HG02623 (cell line): ENCODE measurements around the gene GNB1.

ENCODE experiments used
- ATAC-seq: cut with Tn5 transposase; IDR thresholded peaks from one replicate; pipeline ENCODE4 v1.9.1; 2021; ENCODE audit warnings: moderate library complexity; ENCODE audit not compliant: unreplicated experiment

The GNB1 gene

DNA sequence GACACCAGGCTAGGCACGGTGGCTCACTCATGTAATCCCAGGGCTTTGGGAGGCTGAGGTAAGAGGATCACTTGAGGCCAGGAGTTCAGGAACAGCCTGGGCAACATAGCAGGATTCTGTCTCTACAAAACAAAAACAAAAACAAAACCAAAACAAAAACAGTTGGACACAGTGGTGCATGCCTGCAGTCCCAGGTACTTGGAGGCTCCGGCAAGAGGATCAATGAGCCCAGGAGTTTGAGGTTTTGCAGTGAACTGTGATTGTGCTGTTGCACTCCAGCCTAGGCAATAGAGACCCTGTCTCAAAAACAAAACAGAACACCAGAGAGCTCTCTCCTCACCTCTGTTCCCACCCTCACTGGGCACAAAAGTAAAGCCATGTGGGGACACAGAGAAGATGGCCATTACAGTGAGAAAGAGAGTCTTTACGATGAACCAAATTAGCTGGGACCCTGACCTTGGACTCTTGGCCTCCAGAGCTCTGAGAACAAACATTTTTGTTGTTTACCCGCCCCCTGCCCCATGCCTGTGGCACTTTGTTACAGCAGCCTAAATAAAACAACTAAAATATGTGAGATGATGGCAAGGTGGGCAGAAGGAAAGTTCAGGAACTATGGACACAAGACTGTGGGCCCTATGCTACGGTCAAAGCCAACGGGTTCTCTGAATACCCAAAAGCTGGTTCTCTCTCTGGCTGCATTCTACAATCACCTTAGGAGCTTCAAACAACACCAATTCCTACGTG is 122.5 kb downstream of the GNB1 start:
- ATAC-seq = no peak

DNA sequence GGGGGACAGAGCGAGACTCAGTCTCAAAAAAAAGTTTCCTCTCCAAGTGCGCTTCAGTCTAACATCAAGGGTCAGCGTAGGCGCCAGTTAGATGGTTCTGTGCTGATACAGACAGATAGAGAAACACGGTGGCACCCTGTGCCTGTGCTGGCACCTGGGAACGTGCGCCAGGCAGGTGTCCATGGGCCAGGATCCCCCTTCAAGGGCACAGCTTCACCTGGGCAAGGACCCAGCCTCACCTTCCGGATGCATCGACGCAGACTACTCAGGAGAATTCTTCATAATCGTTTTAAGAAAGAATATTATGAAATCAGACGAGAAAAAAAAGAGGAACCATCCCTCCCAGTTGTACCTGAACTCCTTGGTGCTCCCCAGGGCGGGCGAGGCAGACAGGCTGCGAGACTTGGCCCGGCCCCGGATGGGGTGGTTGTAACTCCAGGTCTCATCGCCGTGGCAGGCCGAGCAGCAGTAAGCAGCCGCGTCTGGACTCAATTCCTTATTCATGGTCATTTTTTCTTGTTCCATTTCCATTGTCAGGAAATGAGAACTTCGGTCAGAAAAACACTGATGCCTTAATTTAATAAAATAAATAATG is 125.9 kb downstream of the GNB1 start:
- ATAC-seq = no peak

DNA sequence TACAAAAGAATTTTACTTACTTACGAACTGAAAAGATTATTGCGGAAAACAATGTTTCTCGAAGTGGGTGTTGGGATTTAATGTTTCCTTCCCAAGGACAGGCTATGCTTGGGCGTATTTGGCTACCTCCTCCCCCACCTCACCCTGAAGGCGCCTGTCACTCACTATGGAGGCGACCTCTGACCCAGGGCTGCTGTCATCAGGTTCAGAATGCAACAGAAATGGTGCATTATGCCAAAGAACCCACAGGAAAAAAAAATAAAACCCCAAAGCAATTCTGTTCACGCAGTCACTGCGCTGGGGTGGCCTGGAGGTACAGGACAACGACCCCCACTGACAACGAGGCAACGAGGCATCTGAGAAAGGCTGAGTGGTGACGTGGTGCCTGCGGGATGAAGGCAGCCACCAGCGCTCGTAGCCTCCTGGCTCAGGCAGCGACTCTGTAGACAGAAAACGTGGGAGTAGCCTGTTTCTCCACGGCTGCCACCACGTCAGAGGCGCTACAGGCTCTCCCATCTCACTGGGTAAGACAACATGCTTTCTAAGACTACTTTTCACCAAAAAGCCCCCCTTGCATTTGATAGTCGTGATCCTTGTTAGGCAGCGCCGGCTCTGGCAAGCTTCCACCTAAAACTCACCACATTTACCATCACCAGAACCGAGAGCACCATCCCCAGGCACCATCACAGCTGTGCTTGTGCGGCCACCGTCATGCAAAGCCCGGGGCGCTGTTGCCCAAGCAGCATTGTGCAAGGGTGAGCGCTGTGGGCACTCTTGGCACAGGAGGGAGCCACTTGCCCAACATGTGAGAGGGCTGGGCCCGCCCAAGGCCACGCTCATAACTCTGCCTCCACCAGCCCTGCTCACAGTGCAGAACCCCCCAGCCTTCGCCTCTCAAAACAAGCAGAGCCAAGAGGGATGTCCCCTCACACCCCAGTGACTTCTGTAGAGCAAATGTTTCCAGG is 126.9 kb downstream of the GNB1 start:
- ATAC-seq = no peak

DNA sequence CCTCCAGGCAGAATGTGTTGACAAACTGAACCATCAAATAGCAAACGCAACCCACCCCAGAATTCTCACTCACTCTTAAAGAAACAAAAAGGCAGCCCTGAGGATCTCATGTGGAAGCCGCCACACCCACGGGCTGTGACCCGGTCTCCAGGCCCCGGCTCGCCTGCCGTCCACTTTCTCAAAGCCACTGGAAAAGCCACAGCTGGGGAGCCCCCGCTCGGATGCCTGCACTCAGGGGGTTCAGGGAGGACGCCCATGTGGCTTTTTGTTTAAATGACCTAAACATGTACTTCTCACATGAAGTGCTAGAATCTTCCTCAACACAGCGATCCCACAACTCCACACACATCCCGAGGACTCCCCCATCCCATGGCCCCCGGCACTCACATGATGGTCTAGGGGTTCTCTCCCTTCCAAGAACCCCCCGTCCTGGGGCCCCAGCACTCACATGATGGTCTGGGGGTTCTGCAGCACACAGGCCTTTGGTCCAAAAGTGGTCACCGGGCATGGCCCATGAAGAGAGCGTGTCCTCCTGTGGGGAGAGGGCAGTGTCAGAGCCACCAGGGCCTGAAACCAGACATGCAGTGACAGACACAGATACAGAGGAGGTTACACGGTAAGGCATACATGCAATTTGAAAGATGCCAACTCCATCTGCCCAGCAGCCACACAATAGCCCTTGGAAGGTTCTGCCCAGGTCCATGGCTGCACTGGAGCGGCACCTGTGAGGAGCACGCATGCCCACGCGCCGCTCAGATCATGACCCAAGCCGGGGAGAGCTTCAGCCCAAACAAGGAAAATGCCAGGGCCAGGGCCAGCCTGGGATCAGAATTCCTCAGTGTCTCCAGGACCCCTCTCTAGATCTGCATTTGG is 129.1 kb downstream of the GNB1 start:
- ATAC-seq = no peak

DNA sequence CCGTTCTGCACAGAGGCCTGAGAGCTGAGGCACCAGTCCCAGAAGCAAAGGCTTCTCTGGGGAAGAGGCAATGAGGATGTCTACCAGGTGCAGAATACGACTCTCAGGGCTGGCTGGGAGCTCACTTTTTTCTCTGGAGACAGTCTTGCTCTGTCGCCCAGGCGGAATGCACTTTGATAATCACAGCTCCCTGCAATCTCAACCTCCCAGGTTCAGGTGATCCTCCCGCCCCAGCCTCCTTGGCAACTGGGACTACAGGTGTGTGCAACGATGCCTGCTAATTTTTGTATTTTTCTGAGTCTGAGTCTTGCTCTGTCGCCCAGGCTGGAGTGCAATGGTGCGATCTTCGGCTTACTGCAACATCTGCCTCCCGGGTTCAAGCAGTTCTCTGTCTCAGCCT is 130.2 kb downstream of the GNB1 start:
- no peak for ATAC-seq

DNA sequence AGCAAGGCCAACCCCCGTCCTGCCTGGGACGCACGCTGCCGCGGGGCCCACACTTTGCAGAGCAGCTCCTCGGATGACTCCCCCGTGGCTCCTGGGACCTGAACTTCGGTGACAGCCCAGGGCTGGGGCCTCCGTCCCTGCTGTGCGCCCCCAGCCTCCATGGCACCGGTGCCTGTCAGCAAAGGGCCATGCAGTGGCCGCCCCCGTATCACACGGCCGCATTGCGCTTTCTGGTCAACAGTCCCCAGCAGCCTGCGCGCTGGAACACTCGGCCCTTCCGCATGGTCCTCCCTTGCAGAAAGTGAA is 130.6 kb downstream of the GNB1 start:
- ATAC-seq = no peak

DNA sequence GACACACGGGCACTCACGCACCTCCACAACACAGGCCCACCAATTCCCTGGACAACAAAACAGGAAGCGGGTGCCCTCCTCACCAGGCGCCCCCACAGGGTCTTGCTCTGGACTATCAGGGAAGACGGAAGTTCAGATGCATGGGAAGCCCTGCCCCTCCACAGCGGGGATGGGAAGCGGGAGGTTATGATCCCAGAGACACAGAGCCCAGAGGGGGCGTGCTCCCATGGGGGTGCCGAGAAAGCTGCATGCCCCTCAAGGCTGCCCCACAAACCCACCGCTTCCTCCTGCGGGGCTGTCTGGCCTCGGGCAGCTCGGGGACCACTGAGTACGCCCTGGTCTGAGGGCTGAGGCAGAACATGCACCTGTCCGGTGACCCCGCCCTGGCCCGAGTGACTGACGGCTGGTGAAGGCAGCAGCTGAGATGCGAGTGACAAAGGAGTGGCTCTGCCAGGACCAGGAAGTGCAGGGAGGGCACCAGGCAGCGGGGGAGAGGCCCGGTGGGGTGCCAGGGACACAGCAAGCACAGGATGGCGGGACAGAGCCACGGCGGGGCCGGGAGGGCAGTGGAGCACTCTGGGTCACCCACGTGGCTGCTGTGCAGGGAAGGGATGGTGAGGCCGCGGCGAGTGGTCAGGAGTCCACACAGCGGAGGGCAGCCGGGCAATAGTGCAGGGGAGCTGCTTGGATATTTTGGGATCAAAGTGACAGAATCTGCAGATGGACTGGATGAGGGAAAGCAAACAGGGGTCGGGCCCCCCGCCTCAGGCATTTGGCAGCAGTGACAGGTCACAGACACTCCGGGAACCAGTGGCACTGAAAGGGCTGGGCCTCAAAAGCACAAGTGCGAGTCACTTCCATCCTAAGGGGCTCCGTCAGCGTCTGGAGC is 131.2 kb downstream of the GNB1 start:
- no peak for ATAC-seq

- no peak for ATAC-seq
Observed at GRCh38 chr1:1758692-1759455, 132.0 kb downstream of the GNB1 start.

DNA sequence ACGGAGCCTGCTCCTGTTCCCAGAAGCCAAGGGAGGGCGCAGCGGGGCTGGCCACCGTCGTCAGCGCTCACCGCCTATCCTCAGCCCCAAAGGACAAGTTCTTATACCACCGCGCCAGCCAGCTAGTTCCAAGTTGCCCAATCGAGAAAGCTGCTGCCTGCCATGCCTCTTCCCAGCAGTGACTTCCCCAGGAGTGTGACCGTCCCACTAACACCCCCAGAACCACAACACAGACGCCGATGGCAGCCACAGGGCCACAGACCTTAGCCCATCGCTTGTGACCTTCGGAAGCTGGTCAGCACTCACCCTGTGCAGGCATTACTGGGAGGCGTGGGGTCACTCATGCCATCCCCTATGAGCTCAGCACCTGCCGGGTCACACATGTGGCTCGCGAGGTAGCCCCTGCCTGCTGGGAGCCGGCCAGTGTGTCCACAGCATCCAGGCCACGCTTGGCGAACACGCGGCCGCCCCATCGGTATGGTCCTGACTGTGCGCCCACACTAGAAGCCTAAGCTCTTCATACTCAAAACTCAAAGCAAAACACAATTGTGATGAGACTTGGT is 132.7 kb downstream of the GNB1 start:
- ATAC-seq = no peak

DNA sequence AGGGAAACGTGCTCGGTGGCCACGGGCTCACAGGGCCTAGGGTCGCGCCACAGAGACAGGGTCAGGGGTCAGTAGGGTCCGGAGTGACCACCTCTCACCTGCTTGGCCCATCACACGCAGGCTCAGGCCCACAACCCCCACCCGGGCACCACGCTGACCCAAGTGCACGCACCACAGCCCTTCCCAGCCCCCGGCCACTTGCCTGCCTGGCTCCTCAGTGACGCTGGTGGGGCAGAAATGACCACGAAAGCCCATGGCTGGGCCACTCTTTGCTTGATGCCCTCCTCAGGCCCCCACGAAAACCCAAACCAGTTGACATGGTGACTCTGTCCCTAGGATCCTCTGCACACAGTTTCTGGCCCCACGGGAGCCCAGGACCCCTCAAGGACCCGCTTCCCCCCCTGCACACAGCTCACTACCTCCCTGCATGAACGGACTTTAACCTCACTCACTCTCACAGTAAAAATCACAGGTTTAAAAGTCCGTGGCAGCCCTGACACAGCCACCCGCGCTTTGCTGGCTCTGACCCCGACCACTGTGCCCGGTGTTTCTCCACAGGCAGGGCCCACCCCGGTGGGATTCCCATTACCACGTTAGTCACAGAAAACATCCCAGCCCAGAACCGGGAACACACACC is 133.3 kb downstream of the GNB1 start:
- no peak for ATAC-seq

- ATAC-seq = no peak
Observed at GRCh38 chr1:1756661-1757421, 134.0 kb downstream of the GNB1 start.

DNA sequence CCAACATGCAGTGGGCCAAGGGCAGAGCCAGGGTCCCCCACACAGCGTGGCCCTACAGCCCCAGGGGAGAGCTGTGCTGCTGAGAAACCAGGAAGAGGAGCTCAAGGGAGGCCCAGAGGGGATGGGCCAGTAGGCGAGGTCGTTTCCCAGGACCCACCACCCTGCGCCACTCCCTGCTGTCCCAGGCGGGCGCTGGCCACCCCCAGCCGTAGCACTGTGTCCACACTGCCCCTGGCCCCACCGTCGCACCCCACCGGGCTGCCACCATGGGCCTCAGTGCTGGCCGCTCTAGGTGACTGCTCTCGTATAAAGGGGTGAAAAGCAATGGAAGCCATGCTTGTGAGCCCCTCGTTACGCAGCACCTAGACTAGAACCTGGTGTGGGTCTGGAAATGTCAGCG is 135.0 kb downstream of the GNB1 start:
- ATAC-seq = no peak

DNA sequence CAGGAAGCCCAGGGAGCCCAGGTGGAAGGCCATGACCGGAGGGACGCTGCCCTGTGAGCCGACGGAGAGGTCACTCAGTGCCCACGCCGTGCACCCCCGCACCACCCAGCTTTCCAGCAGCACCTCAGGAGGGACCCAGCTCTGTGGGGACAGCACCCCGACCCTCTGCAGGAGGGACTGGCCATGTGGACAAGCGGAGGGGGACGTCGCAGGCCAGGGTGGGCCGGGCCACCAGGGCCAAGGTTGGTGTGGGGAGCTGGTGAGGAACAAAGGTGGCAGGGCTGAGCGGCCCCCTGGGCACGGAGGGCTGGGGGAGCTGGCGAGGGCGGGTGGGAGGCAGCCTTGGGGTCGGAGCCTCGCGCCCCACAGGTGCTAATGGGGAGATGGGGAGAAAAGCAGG is 135.5 kb downstream of the GNB1 start:
- ATAC-seq = no peak

DNA sequence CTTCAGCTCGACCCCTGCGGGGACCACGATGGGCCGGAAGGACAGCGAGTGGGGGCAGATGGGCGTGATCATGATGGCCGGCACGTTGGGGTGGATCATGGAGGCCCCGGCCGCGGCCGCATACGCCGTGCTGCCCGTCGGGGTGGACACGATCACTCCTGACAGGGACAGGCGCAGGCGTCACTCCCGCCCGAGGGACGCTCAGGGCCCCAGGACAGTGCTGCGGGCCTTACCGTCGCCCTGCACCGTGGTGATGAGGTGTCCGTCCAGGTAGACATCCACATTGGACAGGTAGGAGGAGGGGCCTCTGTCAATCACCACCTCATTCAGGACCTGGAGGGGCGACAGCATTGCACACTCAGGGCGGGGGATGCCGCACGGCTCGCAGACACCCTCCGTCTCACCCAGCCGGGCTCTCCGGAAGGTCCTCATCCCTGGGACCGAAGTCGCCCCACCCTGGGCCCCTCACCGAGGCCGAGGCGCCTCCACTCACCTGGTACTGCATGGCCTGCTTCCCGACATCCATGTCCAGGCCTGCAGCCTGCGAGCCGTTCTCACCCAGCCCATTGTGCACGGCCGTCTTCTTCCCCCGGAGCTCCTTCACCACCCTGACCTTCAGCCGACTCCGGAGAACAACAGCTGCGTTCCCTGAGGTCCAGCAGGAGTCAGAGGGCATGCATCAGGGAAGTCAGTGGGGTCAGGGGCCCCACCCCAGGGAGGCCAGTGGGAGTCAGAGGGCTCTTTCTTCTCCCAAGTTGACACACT is 136.7 kb downstream of the GNB1 start:
- no peak for ATAC-seq

DNA sequence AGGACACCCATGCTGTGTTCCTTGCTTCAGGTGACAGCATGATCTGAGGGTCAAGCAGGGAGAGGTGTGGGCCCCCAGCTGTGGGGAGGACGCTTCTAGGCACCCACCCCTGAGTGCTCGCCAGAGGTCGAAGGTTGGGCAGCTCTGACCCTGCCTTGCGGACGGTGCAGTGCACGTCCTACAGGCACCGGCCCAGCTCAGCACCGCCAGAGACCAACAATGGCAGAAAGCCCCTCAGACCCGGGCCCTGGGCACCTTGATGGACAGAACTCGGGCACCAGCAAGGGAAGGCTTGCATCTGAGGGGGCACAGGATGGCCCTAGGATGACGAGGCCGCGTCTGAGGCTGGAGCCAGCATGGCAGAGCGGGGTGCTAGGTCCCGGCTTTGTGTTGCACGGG is 137.3 kb downstream of the GNB1 start:
- no peak for ATAC-seq

DNA sequence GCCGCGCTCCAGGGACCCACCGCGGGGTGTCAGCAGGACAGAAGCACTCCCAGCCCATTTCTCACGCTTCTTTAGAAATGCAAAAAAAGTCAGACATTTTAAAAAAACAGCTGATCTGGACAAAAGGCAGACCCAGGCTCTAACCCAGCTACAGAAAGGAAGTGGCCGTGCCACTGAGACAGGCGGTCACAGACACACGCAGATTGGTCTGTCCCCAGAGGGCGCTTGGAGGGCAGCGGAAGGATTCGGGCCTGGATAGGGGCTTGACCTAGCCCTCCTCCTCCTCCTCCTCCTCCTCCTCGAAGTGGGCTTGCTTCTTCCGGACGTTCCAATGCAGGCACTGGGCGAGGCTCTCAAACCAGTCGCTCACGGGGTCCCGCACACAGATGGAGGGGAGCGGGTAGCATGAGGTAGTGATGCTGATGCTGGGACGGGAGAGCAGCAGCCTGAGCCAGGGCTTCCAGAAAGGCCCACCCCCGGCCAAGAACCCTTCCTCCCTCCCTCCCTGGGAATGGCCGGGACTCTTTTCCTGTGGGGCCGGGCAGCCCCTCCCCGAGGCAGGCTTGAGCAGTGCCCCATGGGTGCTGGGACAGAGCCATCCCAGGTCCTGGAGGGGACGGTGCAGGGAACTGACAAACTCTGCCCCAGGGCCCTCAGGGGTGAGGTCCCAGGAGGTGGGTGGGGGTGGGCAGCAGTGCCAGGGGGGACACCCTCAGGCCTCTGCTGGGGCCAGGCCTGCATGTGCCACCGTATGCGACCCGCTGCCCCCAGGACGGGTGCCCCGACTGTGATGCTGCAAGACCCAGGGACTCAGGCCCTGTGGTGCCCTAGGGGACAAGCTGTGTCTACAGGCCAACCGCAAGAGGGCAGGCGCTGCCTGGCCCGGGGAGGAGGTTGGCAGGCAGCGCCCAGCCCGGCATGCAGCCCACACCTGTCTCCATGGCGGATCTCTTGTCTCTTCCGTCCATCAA is 138.0 kb downstream of the GNB1 start:
- no peak for ATAC-seq
